Stimulated activated CD4-positive, alpha-beta T cell treated with anti-CD3 and anti-CD28 coated beads, TNF-alpha, amount 100 ng/mL, for 1 hour (primary cell): ENCODE results near the gene ZNF630.
A peak's percentile ranks its signal among the peaks of the same experiment; 100 is the strongest.
"Not testable (repeated sequence)": the region's sequence is repeated elsewhere in the genome, so short reads cannot be mapped to it uniquely, and the experiment has no call there.

Experiments used
- DNase-seq, 3 donors: peaks; one replicate each; pipeline ENCODE4 v3.0.0-alpha.2; 2020; ENCODE audit warnings: low read depth in 3 of 3, low spot score in 1 of 3

Gene ZNF630

DNA sequence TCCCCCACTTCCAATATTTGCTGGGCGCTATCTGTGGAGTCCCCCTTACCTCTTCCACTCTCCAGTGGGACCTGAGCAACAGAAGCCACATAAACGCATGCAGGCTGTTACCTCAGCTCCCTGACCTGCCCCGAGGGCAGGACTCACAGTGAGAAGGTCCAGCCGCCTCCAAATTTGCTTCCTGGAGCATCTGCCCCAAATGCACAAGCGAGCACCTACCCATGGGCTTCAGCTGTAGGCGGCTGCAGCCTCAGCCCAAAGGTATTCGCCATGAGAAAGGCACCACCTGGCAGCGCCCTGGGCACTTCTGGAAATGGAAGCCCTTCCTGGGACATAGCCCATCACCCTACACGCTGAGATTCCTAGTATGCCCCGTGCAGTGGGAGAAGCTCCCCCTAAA is 41.2 kb downstream of the ZNF630 start:
- no peak for DNase-seq

DNA sequence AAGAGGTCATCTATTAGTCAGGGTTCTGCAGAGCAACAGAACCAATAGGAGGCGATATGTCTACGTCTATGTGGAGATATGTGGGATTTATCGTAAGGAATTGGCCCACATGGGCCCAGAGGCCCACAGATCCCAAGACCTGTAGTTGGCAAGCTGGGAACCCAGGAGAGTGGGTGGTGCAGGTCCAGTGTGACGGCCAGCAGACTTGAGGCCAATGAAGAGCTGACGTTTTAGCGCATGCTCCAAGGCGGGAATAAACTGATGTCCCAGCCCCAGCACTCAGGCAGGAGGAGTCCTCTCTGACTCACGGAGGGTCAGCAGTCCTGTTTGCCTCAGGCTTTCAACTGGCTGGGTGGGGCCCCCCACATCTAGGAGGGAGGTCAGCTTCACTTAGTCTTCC is 43.3 kb downstream of the ZNF630 start:
- no peak for DNase-seq

GRCh38 chrX:48027545-48027944 is 43.9 kb downstream of the ZNF630 start:
- not testable (repeated sequence) for DNase-seq

DNA sequence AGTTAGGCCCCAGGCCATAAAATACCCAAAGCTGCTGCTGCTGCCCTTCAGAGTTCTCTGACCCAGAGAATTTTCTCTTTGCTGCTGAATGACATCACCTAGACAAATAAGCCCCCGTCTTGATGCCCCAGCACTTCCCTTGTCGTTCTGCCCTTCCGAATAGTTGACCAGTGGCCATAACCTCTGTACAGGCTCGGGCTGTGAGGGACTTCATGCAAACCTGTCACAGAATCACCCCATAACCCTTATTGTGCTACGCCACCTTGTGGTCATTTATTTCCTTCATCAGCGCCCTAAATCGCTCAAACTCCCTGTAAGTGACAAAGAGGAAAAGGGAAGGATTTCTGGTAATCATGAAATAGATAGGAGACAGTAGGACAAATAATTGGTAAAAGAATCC is 45.9 kb downstream of the ZNF630 start:
- no peak for DNase-seq

- no peak for DNase-seq
Measured at GRCh38 chrX:48022738-48023137, 48.7 kb downstream of the ZNF630 start.

GRCh38 chrX:48022100-48022499 is 49.3 kb downstream of the ZNF630 start:
- DNase-seq = no peak

GRCh38 chrX:48021026-48021900 is 50.2 kb downstream of the ZNF630 start:
- DNase-seq = peak; percentile 24 to 58 (median 55)

DNA sequence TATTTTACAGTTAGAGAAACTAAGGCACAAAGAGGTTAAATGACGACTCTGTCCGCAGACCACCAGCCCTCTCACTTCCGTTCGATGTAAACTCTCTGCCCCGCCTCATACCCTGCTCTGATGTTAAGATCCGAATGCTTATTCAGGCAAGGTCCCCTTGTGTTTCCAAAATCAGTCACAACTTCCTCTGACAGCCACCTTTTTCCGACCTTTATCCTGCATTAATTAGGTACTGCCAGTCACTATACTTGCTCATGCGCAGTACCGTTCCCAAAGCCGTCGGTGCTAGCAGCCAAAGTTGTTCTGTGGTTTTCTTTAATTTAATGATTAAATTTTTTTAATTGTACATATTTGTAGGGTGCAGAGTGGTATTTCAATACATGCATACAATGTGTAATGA is 51.0 kb downstream of the ZNF630 start:
- not testable (repeated sequence) for DNase-seq

- DNase-seq = not testable (repeated sequence)
Measured at GRCh38 chrX:48019892-48020291, 51.5 kb downstream of the ZNF630 start.

DNA sequence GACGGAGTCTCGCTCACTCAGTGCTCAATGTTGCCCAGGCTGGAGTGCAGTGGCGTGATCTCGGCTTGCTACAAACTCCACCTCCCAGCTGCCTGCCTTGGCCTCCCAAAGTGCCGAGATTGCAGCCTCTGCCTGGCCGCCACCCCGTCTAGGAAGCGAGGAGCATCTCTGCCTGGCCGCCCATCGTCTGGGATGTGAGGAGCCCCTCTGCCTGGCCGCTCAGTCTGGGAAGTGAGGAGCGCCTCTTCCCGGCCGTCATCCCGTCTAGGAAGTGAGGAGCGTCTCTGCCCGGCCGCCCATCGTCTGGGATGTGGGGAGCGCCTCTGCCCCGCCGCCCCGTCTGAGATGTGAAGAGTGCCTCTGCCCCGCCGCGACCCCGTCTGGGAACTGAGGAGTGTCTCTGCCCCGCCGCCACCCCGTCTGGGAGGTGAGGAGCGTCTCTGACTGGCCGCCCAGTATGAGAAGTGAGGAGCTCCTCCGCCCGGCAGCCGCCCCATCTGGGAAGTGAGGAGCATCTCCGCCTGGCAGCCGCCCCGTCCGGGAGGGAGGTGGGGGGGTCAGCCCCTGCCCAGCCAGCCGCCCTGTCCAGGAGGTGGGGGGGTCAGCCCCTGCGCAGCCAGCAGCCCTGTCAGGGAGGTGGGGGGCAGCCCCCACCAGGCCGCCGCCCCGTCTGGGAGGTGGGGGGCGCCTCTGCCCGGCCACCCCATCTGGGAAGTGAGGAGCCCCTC is 54.7 kb downstream of the ZNF630 start:
- DNase-seq = not testable (repeated sequence)

- not testable (repeated sequence) for DNase-seq
Measured at GRCh38 chrX:48009445-48009960, 61.9 kb downstream of the ZNF630 start.
